ENCODE data around the gene USF1.

GRCh38 chr1:161013488-161014230 is 32.1 kb downstream of the USF1 start:
- TF ChIP-seq CTCF (conservative IDR thresholded peaks at IDR 0.05; ENCODE audit: low read length) (no peak), EZH2phosphoT487 (IDR thresholded peaks at IDR 0.05; ENCODE audit: borderline replicate concordance, low read depth, low read length) (no peak)
